CD14-positive monocyte (primary cell): ENCODE measurements around the gene LXN. TPM values are rescaled to one million over a fixed set of nuclear protein-coding genes. Genes with fewer than 3 reads are reported as not detected.

ENCODE experiments used
- DNase-seq, 3 donors: peaks; one replicate each; pipeline ENCODE4 v3.0.0-alpha.2; 2011 to 2022
- H2AFZ ChIP-seq: 2 replicates; pipeline ENCODE4 v1.6.0; 2012; ENCODE audit warnings: mild to moderate bottlenecking, low read depth, low read length, inconsistent platforms; ENCODE audit not compliant: insufficient read depth, poor library complexity, severe bottlenecking
- H3K27ac ChIP-seq, 2 donors: 1 replicate in 1 of 2; 2 replicates in 1 of 2; pipeline ENCODE4 v1.5.1; 2012 to 2013; ENCODE audit warnings: low read length in 2 of 2, control low read depth in 1 of 2, inconsistent platforms in 1 of 2, low read depth in 1 of 2, mild to moderate bottlenecking in 1 of 2
- H3K27me3 ChIP-seq, 2 donors: one replicate each; pipeline versions ENCODE4 v1.6.0 to v1.6.1; 2011 to 2013; ENCODE audit warnings: low read length in 2 of 2; ENCODE audit not compliant: control insufficient read depth in 2 of 2, insufficient read depth in 2 of 2
- H3K36me3 ChIP-seq, 2 donors: replicated peaks in 1 of 2; 1 replicate in 1 of 2; 2 replicates in 1 of 2; pipeline versions ENCODE4 v1.5.1 to v1.6.1; 2012 to 2013; ENCODE audit warnings: low read length in 2 of 2, control low read depth in 1 of 2, inconsistent platforms in 1 of 2, mild to moderate bottlenecking in 1 of 2; ENCODE audit not compliant: insufficient read depth in 2 of 2, control insufficient read depth in 1 of 2
- H3K4me1 ChIP-seq, 2 donors: 1 replicate in 1 of 2; 2 replicates in 1 of 2; pipeline versions ENCODE4 v1.5.1 to v1.6.1; 2012 to 2013; ENCODE audit warnings: low read length in 2 of 2, control low read depth in 1 of 2, inconsistent platforms in 1 of 2, mild to moderate bottlenecking in 1 of 2, moderate library complexity in 1 of 2; ENCODE audit not compliant: insufficient read depth in 2 of 2, control insufficient read depth in 1 of 2
- H3K4me2 ChIP-seq: replicated peaks from 2 replicates; pipeline ENCODE3; 2012; ENCODE audit warnings: low read length, moderate library complexity, mild to moderate bottlenecking; ENCODE audit not compliant: poor library complexity, severe bottlenecking; ENCODE audit errors: extremely low read depth
- H3K4me3 ChIP-seq, 3 experiments: fragments of 200-600 bp in 1 of 3; sonication (generic) in 1 of 3; replicated peaks in 1 of 3; 1 replicate in 2 of 3; 2 replicates in 1 of 3; pipeline ENCODE4 v1.5.1; 2011 to 2013; ENCODE audit warnings: low read length in 3 of 3, mild to moderate bottlenecking in 3 of 3, control low read depth in 2 of 3, low read depth in 2 of 3, inconsistent platforms in 1 of 3, moderate library complexity in 1 of 3
- H3K79me2 ChIP-seq: 2 replicates; pipeline ENCODE4 v1.6.0; 2012; ENCODE audit warnings: mild to moderate bottlenecking, control low read depth, inconsistent platforms, low read length, moderate library complexity; ENCODE audit not compliant: insufficient read depth
- H3K9ac ChIP-seq: 2 replicates; pipeline ENCODE4 v1.6.0; 2017; ENCODE audit warnings: low read length, mild to moderate bottlenecking; ENCODE audit not compliant: insufficient read depth, poor library complexity, severe bottlenecking
- H3K9me3 ChIP-seq, 2 donors: replicated peaks in 1 of 2; 1 replicate in 1 of 2; 2 replicates in 1 of 2; pipeline versions ENCODE4 v1.5.1 to v1.6.1; 2012 to 2013; ENCODE audit warnings: low read length in 2 of 2, control low read depth in 1 of 2; ENCODE audit not compliant: control insufficient read depth in 1 of 2, insufficient read depth in 1 of 2
- H4K20me1 ChIP-seq: 2 replicates; pipeline ENCODE4 v1.6.0; 2012; ENCODE audit warnings: mild to moderate bottlenecking, low read length, control low read depth, moderate library complexity; ENCODE audit not compliant: insufficient read depth
- H3K27ac Mint-ChIP-seq, 7 donors: one replicate each; pipeline ENCODE4 v1.8.0; 2020; ENCODE audit warnings: mild to moderate bottlenecking in 7 of 7, mixed read lengths in 7 of 7, moderate library complexity in 6 of 7, inconsistent platforms in 2 of 7
- H3K27me3 Mint-ChIP-seq, 3 donors: one replicate each; pipeline ENCODE4 v1.8.0; 2021 to 2022; ENCODE audit warnings: low read depth in 3 of 3, mild to moderate bottlenecking in 3 of 3, mixed read lengths in 3 of 3, moderate library complexity in 3 of 3, inconsistent platforms in 1 of 3
- H3K36me3 Mint-ChIP-seq, 2 donors: one replicate each; pipeline ENCODE4 v1.8.0; 2020; ENCODE audit warnings: mixed read lengths in 2 of 2, inconsistent platforms in 1 of 2, mild to moderate bottlenecking in 1 of 2
- H3K4me1 Mint-ChIP-seq: one replicate; pipeline ENCODE4 v1.8.0; 2020; ENCODE audit warnings: mild to moderate bottlenecking, mixed read lengths
- H3K4me3 Mint-ChIP-seq, 2 donors: one replicate each; pipeline ENCODE4 v1.8.0; 2020; ENCODE audit warnings: mild to moderate bottlenecking in 2 of 2, mixed read lengths in 2 of 2, moderate library complexity in 1 of 2
- H3K9me3 Mint-ChIP-seq, 7 donors: one replicate each; pipeline ENCODE4 v1.8.0; 2020 to 2022; ENCODE audit warnings: mixed read lengths in 7 of 7, mild to moderate bottlenecking in 6 of 7, moderate library complexity in 6 of 7, inconsistent platforms in 2 of 7
- WGBS: methylation state at CpG from one replicate; pipeline ENCODE4 v1.1.5; 2013; ENCODE audit warnings: missing lambda C conversion rate; ENCODE audit not compliant: insufficient coverage; 5-methylcytosine and 5-hydroxymethylcytosine counted together
- intact Hi-C, 2 donors: fragments of 100-400 bp; cut with micrococcal nuclease; formaldehyde crosslinking; loops; one replicate each; pipeline versions ENCODE4 v1.15.0 to v1.15.1; 2023
- polyA plus RNA-seq, 3 donors: library from polyadenylated mRNA; depleted of rRNA in 1 of 3; unstranded in 2 of 3; stranded (reverse) in 1 of 3; fragments of 300-500 nt in 2 of 3; fragments of >200 nt in 1 of 3; fragmentation: Illumina TruSeq in 2 of 3; gene quantifications; 1 replicate in 2 of 3; 2 replicates in 1 of 3; pipeline ENCODE4 v1.2.3, GENCODE V29; 2012 to 2021
- TF ChIP-seq, protein P1 (sequence below): fragments of 200-600 bp; IDR thresholded peaks from one replicate; pipeline ENCODE4 v1.8.0; 2022; ENCODE audit warnings: antibody characterized with exemption, mild to moderate bottlenecking

LXN gene
- polyA plus RNA-seq, 3 donors, result 2.6 to 10.0 (median 7.6) TPM

- peaks cover 47 to 49% of the 10 kb centered on the region in 2 donors for H3K36me3 Mint-ChIP-seq
These were observed 8.4 kb upstream of the LXN start for GRCh38 chr3:158680861-158681260.

DNA sequence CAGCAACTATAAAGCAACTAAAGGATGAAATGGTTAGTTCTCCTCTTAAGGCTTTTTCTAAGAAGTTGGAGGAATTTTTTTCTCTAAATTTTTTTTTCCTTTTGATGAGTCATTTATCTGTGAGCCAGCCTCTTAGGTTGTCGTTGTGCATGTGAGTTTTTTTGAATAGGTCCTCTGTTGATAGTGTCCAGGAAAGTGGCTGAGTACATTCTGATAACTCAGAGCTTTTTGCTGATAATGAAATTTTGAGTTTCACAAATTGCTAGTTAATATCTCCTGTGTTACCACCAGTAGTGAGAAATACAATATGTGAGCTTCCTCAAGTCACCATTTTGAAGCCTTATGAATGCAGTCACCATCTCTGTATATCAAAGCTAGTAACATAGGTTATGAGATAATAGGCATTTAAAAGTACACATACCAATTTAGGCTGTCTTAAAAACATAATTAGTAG lies 7.1 kb upstream of the LXN start:
- no peaks in the 10 kb centered on the region for H3K4me1 ChIP-seq
- no peak overlapping the region for H2AFZ ChIP-seq
- no peak overlapping the region for H3K27ac Mint-ChIP-seq
- no peaks in the 10 kb centered on the region for H3K9me3 ChIP-seq
- no peak overlapping the region for H3K4me2 ChIP-seq
- no CpG with 5 or more reads among the region's 1 CpG for WGBS
- H3K27ac ChIP-seq, result no peak overlapping the region
- intact Hi-C loops, result no loop called here
- H3K4me3 Mint-ChIP-seq, result no peak overlapping the region
- no peaks in the 10 kb centered on the region for H4K20me1 ChIP-seq
- H3K36me3 Mint-ChIP-seq, result peaks cover 41% of the 10 kb centered on the region in 2 donors
- H3K9me3 Mint-ChIP-seq, result no peaks in the 10 kb centered on the region
- no peaks in the 10 kb centered on the region for H3K27me3 Mint-ChIP-seq
- H3K4me1 Mint-ChIP-seq, result no peaks in the 10 kb centered on the region
- no peak overlapping the region for H3K4me3 ChIP-seq
- H3K36me3 ChIP-seq, result peaks cover 27 to 63% of the 10 kb centered on the region in 2 donors
- TF ChIP-seq, protein P1, sequence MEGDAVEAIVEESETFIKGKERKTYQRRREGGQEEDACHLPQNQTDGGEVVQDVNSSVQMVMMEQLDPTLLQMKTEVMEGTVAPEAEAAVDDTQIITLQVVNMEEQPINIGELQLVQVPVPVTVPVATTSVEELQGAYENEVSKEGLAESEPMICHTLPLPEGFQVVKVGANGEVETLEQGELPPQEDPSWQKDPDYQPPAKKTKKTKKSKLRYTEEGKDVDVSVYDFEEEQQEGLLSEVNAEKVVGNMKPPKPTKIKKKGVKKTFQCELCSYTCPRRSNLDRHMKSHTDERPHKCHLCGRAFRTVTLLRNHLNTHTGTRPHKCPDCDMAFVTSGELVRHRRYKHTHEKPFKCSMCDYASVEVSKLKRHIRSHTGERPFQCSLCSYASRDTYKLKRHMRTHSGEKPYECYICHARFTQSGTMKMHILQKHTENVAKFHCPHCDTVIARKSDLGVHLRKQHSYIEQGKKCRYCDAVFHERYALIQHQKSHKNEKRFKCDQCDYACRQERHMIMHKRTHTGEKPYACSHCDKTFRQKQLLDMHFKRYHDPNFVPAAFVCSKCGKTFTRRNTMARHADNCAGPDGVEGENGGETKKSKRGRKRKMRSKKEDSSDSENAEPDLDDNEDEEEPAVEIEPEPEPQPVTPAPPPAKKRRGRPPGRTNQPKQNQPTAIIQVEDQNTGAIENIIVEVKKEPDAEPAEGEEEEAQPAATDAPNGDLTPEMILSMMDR, result no peak
- no peaks in the 10 kb centered on the region for H3K27me3 ChIP-seq
- H3K9ac ChIP-seq, result no peak overlapping the region
- DNase-seq, result no peak
- no peaks in the 10 kb centered on the region for H3K79me2 ChIP-seq

More at GRCh38 chr3:158680861-158681260, 8.4 kb upstream of the LXN start:
- H3K27ac ChIP-seq, result no peak overlapping the region
- no peak overlapping the region for H3K9ac ChIP-seq
- DNase-seq, result no peak
- H3K4me2 ChIP-seq, result no peak overlapping the region
- no peaks in the 10 kb centered on the region for H3K27me3 Mint-ChIP-seq
- no peaks in the 10 kb centered on the region for H3K79me2 ChIP-seq
- H2AFZ ChIP-seq, result no peak overlapping the region
- H3K27ac Mint-ChIP-seq, result no peak overlapping the region
- H3K9me3 ChIP-seq, result no peaks in the 10 kb centered on the region
- H4K20me1 ChIP-seq, result no peaks in the 10 kb centered on the region
- TF ChIP-seq, protein P1, result no peak
- H3K4me3 ChIP-seq, result no peak overlapping the region
- WGBS, result no CpG with 5 or more reads among the region's 2 CpGs
- H3K4me1 ChIP-seq, result no peaks in the 10 kb centered on the region
- intact Hi-C loops, result no loop called here
- H3K9me3 Mint-ChIP-seq, result no peaks in the 10 kb centered on the region
- no peaks in the 10 kb centered on the region for H3K27me3 ChIP-seq
- peaks cover 36 to 75% of the 10 kb centered on the region in 2 donors for H3K36me3 ChIP-seq
- no peaks in the 10 kb centered on the region for H3K4me1 Mint-ChIP-seq
- no peak overlapping the region for H3K4me3 Mint-ChIP-seq
